ENCODE measurements around the gene INPP5B. TPM values are rescaled to one million over a fixed set of nuclear protein-coding genes. Genes with fewer than 3 reads are reported as not detected.

Gene INPP5B
- total and polyA plus RNA-seq, 12 donors, result 10.4 to 32.3 (median 20.9) TPM

Small RNA genes within 50 kb of the gene (small RNA-seq; reads per million reads assigned to genes)
- gene RF00017 (0 reads per million in 2 donors), gene RF00092 (0 reads per million in 2 donors), gene RNU6-510P (0 reads per million in 2 donors), gene RNU6-584P (0 reads per million in 2 donors)

Other genes with a start within 250 kb of the INPP5B start
- gene EPHA10, start 181.9 kb downstream of the INPP5B start, total RNA-seq, result under 1 TPM; 0.06 to 0.90 (median 0.55) TPM
- 1 to 10 TPM in 1 of 3 donors, under 1 TPM in 2; 0.22 to 3.9 (median 0.40) TPM for gene EPHA10, start 181.9 kb downstream of the INPP5B start, polyA plus RNA-seq
- gene MANEAL, start 153.2 kb downstream of the INPP5B start, total RNA-seq, result 10 to 100 TPM in 2 of 9 donors, 1 to 10 TPM in 7; 4.9 to 12.0 (median 8.3) TPM
- 10 to 100 TPM in 1 of 3 donors, 1 to 10 TPM in 2; 4.0 to 13.1 (median 4.4) TPM for gene MANEAL, start 153.2 kb downstream of the INPP5B start, polyA plus RNA-seq
- gene C1orf122, start 139.3 kb downstream of the INPP5B start, total RNA-seq, result 100 to 1,000 TPM in 3 of 9 donors, 10 to 100 TPM in 6; 54.8 to 173 (median 86.3) TPM
- 10 to 100 TPM; 21.0 to 87.0 (median 57.7) TPM for gene C1orf122, start 139.3 kb downstream of the INPP5B start, polyA plus RNA-seq
- 10 to 100 TPM in 7 of 9 donors, 1 to 10 TPM in 2; 8.3 to 31.1 (median 11.8) TPM for gene YRDC, start 138.8 kb downstream of the INPP5B start, total RNA-seq
- 10 to 100 TPM in 1 of 3 donors, 1 to 10 TPM in 2; 5.4 to 14.0 (median 7.2) TPM for gene YRDC, start 138.8 kb downstream of the INPP5B start, polyA plus RNA-seq
- 10 to 100 TPM in 4 of 9 donors, 1 to 10 TPM in 5; 2.3 to 28.0 (median 5.9) TPM for gene MTF1, start 87.5 kb downstream of the INPP5B start, total RNA-seq
- gene MTF1, start 87.5 kb downstream of the INPP5B start, polyA plus RNA-seq, result 1 to 10 TPM; 1.4 to 9.8 (median 2.3) TPM
- 10 to 100 TPM; 30.1 to 95.9 (median 41.9) TPM for gene SF3A3, start 43.0 kb upstream of the INPP5B start, total RNA-seq
- gene SF3A3, start 43.0 kb upstream of the INPP5B start, polyA plus RNA-seq, result 10 to 100 TPM; 24.3 to 78.5 (median 28.2) TPM
- gene FHL3, start 58.5 kb upstream of the INPP5B start, total RNA-seq, result 10 to 100 TPM in 8 of 9 donors, 1 to 10 TPM in 1; 5.8 to 47.6 (median 21.9) TPM
- gene FHL3, start 58.5 kb upstream of the INPP5B start, polyA plus RNA-seq, result 10 to 100 TPM in 2 of 3 donors, 1 to 10 TPM in 1; 8.6 to 39.5 (median 31.5) TPM
- gene UTP11, start 65.7 kb upstream of the INPP5B start, total RNA-seq, result 10 to 100 TPM; 25.8 to 71.9 (median 40.2) TPM
- 100 to 1,000 TPM in 1 of 3 donors, 10 to 100 TPM in 2; 16.0 to 133 (median 26.5) TPM for gene UTP11, start 65.7 kb upstream of the INPP5B start, polyA plus RNA-seq
- 1 to 10 TPM in 8 of 9 donors, under 1 TPM in 1; 0.17 to 6.9 (median 2.7) TPM for gene POU3F1, start 99.7 kb upstream of the INPP5B start, total RNA-seq
- gene POU3F1, start 99.7 kb upstream of the INPP5B start, polyA plus RNA-seq, result under 1 TPM; 0.05 to 0.40 (median 0.16) TPM

Measured in adrenal gland (tissue), 12 donors.